Activated T-helper 17 cell treated with anti-CD3 and anti-CD28 coated beads, Interleukin-2, amount 50 U/mL, for 72 hours (primary cell): ENCODE measurements around the gene NTRK2. TPM values are rescaled to one million over a fixed set of nuclear protein-coding genes. Genes with fewer than 3 reads are reported as not detected.

Experiments
- ATAC-seq: fragments of 150-1000 bp; cut with Tn5 transposase; replicated peaks from 2 replicates; pipeline ENCODE4 v1.10.0; 2021; ENCODE audit warnings: mild to moderate bottlenecking, moderate library complexity
- H3K27ac Mint-ChIP-seq: one replicate; pipeline ENCODE4 v1.8.0; 2022; ENCODE audit warnings: mixed read lengths
- H3K27me3 Mint-ChIP-seq: one replicate; pipeline ENCODE4 v1.8.0; 2022; ENCODE audit warnings: mixed read lengths
- H3K36me3 Mint-ChIP-seq: one replicate; pipeline ENCODE4 v1.8.0; 2022; ENCODE audit warnings: low read depth, mild to moderate bottlenecking, mixed read lengths
- H3K4me1 Mint-ChIP-seq: one replicate; pipeline ENCODE4 v1.8.0; 2022; ENCODE audit warnings: mixed read lengths
- H3K4me3 Mint-ChIP-seq: one replicate; pipeline ENCODE4 v1.8.0; 2022; ENCODE audit warnings: mild to moderate bottlenecking, mixed read lengths
- H3K9me3 Mint-ChIP-seq: one replicate; pipeline ENCODE4 v1.8.0; 2022; ENCODE audit warnings: mixed read lengths
- total RNA-seq, 2 donors: library from RNA; stranded (reverse); gene quantifications; one replicate each; pipeline ENCODE4 v1.2.3, GENCODE V29; 2022

Gene NTRK2
- total RNA-seq, 2 donors from 2014 or later: 9.6 to 9.9 TPM

DNA sequence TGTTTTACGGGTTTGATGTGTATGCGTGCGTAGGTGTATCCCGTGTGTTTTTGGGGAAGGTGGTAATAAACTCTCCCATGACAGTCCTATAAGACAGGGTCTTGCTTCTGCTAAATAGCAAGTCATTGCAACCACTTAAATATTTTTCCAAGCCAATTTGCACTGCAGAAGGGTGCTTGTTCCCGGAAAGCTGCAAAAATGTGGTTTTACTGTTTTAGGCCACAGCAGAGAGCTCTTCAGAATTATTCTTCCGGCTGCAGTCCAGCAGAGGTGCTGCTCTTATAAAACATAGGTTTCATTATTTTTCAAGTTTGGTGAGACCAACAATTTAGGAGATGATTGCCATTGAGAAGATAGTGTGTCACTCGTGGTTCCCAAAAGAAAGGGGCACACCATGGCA lies 192.8 kb downstream of the NTRK2 start:
- H3K4me1 Mint-ChIP-seq: peaks cover 3% of the 10 kb centered on the region
- H3K9me3 Mint-ChIP-seq: no peaks in the 10 kb centered on the region
- H3K4me3 Mint-ChIP-seq: no peak overlapping the region
- no peak for ATAC-seq
- H3K36me3 Mint-ChIP-seq: no peaks in the 10 kb centered on the region
- peaks cover 9% of the 10 kb centered on the region for H3K27me3 Mint-ChIP-seq
- H3K27ac Mint-ChIP-seq: no peak overlapping the region

DNA sequence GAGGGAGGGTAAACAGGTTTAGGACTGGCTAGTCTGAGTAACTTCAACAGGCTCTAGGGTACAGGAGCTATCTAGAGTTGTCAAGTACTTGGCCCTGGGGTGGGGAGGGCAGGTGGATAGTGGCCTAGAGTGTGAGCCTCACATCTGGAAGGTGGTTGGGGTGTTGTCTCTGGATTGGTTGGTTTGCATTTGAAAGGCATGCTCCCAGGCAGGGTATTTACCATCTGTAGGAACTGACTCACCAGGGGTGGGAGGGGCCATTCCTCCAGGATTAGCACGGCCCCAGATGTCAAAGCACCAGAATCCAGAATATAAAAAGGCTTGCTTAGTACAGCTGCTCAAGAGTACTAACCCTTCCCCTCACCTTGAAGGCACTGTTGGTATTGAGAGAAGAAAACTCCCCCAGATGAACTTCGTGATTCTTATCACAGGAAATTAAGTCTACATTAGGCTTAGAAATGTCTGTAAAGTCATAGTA lies 193.3 kb downstream of the NTRK2 start:
- H3K27ac Mint-ChIP-seq: no peak overlapping the region
- no peak overlapping the region for H3K4me3 Mint-ChIP-seq
- no peak for ATAC-seq
- H3K4me1 Mint-ChIP-seq: peaks cover 3% of the 10 kb centered on the region
- no peaks in the 10 kb centered on the region for H3K36me3 Mint-ChIP-seq
- no peaks in the 10 kb centered on the region for H3K9me3 Mint-ChIP-seq
- H3K27me3 Mint-ChIP-seq: peaks cover 9% of the 10 kb centered on the region

DNA sequence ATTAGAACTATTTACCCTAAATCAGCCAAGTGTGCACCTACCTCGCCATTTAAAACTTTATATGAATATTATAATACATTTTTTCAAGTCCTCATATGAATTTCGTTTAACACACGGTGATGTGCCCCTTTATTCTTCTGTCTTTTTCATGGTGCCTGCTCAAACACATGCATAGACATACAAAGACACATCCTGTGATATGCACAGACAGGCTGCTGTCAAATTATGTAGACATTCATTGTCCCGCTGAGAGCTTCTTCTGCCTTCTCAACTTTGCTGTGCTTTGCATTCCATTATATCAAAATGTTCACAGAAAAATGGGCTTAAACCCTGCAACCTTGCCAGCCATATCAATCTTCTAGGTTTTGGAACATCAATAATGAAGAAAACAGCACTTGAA lies 193.8 kb downstream of the NTRK2 start:
- H3K4me1 Mint-ChIP-seq: peaks cover 3% of the 10 kb centered on the region
- H3K36me3 Mint-ChIP-seq: no peaks in the 10 kb centered on the region
- no peaks in the 10 kb centered on the region for H3K9me3 Mint-ChIP-seq
- no peak for ATAC-seq
- H3K27me3 Mint-ChIP-seq: peaks cover 9% of the 10 kb centered on the region
- H3K4me3 Mint-ChIP-seq: no peak overlapping the region
- no peak overlapping the region for H3K27ac Mint-ChIP-seq

DNA sequence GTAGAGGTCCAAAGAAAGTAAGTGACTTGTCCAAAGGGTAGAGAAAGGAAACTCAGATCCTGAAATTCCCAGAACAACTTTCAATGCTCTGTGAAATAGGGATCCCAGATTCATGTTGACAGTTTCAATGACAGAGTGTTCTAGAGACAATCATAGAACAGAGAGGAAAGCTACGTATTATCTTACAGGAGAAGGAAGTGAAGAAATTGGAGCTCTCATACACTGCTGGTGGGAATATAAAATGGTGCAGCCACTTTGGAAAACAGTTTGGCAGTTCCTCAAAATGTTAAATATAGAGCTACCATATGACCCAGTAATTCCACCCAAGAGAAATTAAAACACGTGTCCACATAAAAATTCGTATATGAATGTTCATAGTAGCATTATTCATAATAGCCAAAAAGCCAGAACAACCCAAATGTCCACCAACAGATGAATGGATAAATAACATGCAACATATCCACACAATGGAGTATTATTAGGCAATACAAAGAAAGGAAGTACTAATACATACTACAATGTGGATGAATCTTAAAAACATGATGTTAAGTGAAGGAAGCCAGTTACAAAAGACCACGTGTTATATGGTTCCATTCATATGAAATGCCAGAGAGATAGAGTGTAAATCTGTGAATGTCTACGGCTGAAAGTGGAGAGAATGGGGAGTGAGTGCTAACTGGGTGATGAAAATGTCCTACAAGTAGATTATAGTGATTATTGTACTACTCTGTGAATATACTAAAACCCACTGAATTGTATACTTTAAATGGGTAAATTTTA lies 197.1 kb downstream of the NTRK2 start:
- no peak for ATAC-seq
- Mint-ChIP-seq H3K9me3 (no peaks in the 10 kb centered on the region), H3K4me1 (peaks cover 3% of the 10 kb centered on the region), H3K27ac (no peak overlapping the region), H3K36me3 (no peaks in the 10 kb centered on the region), H3K4me3 (no peak overlapping the region), H3K27me3 (peaks cover 3% of the 10 kb centered on the region)

DNA sequence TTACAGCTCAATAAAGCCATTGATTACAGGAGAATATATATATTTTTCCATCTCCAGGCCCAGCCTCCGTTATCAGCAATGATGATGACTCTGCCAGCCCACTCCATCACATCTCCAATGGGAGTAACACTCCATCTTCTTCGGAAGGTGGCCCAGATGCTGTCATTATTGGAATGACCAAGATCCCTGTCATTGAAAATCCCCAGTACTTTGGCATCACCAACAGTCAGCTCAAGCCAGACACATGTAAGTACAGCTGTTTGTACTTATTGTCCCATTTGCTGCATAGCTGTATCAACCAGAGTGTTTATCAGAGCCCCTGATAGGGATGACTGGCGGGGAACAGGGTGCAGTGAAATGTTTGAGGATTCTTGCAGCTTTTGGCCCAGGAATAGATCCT lies 197.7 kb downstream of the NTRK2 start:
- Mint-ChIP-seq H3K36me3 (no peaks in the 10 kb centered on the region), H3K4me1 (peaks cover 3% of the 10 kb centered on the region), H3K27ac (no peak overlapping the region), H3K4me3 (no peak overlapping the region), H3K27me3 (peaks cover 3% of the 10 kb centered on the region), H3K9me3 (no peaks in the 10 kb centered on the region)
- ATAC-seq: no peak

DNA sequence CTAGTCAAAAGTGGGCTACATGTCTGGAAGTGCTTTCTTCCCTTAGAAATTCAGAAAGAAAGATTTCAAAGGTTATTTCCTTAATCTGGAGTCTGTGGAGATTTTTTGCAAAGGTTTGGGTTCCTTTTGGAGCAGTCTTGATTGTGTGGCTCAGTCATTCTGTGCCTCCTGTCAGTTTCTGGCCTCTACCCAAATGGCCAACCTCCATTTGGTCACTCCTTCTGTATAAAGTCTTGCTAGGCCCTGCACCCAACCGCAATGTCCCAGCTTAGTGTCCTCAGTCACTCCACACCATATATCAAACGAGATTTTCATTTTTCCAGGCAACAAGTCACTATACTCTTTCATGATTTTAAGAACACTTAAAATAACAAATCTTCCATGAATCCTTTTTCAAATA lies 199.6 kb downstream of the NTRK2 start:
- ATAC-seq: no peak
- no peaks in the 10 kb centered on the region for H3K9me3 Mint-ChIP-seq
- no peaks in the 10 kb centered on the region for H3K36me3 Mint-ChIP-seq
- no peaks in the 10 kb centered on the region for H3K27me3 Mint-ChIP-seq
- peaks cover under 1% of the 10 kb centered on the region for H3K4me1 Mint-ChIP-seq
- H3K27ac Mint-ChIP-seq: no peak overlapping the region
- no peak overlapping the region for H3K4me3 Mint-ChIP-seq

DNA sequence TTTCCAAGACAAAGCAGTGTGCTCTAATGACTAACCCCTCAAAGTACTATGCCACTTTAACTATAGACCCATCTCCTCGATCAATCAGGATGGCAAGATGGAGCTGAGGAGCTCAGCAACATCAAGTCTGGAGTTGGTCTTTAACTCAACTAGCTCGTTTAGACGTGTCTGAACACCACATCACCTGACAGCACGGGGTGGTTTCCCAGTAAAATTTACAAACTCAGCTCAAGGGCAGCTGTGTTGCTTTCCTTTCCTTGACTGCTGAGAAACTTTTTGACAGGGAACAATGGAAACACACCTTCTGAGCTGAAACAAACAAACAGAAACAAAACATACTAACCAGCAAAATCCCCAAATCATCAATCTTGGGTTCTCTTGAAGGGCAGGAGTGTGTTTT lies 202.5 kb downstream of the NTRK2 start:
- no peaks in the 10 kb centered on the region for H3K27me3 Mint-ChIP-seq
- no peak for ATAC-seq
- no peak overlapping the region for H3K27ac Mint-ChIP-seq
- H3K36me3 Mint-ChIP-seq: no peaks in the 10 kb centered on the region
- H3K4me3 Mint-ChIP-seq: no peak overlapping the region
- peaks cover 10% of the 10 kb centered on the region for H3K4me1 Mint-ChIP-seq
- H3K9me3 Mint-ChIP-seq: no peaks in the 10 kb centered on the region

DNA sequence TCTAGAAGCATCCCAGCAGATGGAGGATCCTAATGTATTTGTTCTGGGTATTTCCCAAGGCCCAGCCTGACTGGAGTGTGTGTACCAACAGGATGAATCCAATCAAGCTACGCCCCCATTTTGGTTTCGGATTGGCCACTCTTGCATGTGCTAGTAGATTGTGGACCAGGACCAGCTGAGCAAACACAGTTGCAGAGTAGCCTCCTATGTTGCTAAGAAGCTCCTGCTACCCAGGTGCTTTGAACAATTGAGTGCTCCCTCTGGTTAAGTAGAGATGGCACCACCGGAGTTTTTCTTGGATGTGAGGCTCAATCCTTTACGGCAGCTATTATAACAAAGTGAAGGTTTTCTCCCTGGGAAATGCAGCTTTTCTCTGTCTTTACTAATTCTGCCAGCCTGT lies 204.5 kb downstream of the NTRK2 start:
- peak overlapping the region; percentile 50 for H3K27ac Mint-ChIP-seq
- no peak for ATAC-seq
- peak overlapping the region; percentile 13 for H3K4me3 Mint-ChIP-seq
- H3K27me3 Mint-ChIP-seq: no peaks in the 10 kb centered on the region
- no peaks in the 10 kb centered on the region for H3K9me3 Mint-ChIP-seq
- H3K4me1 Mint-ChIP-seq: peaks cover 10% of the 10 kb centered on the region
- H3K36me3 Mint-ChIP-seq: no peaks in the 10 kb centered on the region

DNA sequence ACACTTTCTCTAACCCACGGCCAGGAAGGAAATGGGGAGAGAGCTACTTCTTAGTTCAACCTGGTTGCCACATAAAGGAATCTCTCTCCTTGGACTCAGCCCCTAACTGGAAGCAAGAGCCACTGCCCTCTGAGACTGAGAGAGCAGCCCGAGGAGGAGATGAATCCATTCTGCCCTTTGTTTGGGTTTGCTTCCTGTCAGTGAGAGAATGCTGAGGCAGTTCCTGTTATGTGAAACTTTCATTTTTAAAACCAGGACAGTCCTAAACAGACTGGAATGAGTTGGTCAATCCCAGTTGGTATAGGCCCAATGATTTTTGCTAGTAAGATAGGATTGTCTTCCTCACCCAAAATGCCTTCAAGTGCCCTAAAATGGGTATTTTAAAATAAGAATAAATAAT lies 205.1 kb downstream of the NTRK2 start:
- Mint-ChIP-seq H3K4me1 (peaks cover 10% of the 10 kb centered on the region), H3K36me3 (no peaks in the 10 kb centered on the region), H3K9me3 (no peaks in the 10 kb centered on the region), H3K27me3 (no peaks in the 10 kb centered on the region), H3K4me3 (peak overlapping the region; percentile 13), H3K27ac (peak overlapping the region; percentile 50)
- ATAC-seq: peak; percentile 65

DNA sequence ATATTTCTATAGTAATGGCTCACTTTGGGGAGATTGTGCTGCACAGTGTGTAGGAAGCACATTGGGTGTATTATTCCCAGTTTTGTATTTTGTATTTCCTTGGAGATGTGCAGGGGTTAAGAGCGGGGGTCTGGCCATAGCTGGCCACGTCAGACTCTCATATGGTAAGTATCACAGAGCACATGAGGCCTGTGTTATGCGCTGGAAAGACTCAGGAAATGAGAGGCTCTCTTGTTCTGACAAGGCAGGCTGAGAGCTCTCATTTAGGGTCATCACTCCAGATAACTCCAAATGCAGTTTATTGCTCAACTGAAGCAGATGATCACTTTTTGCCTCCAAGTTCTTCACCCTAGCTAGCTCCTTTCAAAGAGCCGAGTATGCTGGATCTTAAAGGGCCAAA lies 205.7 kb downstream of the NTRK2 start:
- peak overlapping the region; percentile 13 for H3K4me3 Mint-ChIP-seq
- peaks cover 10% of the 10 kb centered on the region for H3K4me1 Mint-ChIP-seq
- H3K9me3 Mint-ChIP-seq: no peaks in the 10 kb centered on the region
- peak; percentile 85 for ATAC-seq
- H3K27ac Mint-ChIP-seq: peak overlapping the region; percentile 50
- H3K36me3 Mint-ChIP-seq: no peaks in the 10 kb centered on the region
- H3K27me3 Mint-ChIP-seq: no peaks in the 10 kb centered on the region

DNA sequence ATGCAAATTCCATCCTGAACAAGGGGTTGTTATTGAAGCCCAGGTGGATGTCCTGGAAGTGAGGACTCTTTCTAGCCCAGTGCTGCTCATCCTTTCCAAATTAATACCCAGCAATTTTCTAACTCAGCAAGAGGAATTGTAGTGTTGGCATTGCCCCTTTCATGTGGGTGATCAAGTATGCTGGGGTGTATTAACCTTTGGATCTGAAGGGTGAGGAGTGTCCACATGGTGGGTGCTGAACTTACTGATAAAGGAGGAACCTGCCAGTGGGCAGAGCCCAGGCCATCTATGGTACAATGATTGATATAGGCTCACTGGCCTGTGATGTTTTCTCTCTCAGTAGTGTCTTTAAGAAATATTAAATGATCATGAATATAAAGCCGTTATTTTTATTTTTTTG lies 210.1 kb downstream of the NTRK2 start:
- H3K9me3 Mint-ChIP-seq: no peaks in the 10 kb centered on the region
- H3K4me3 Mint-ChIP-seq: no peak overlapping the region
- no peak overlapping the region for H3K27ac Mint-ChIP-seq
- H3K4me1 Mint-ChIP-seq: peaks cover 5% of the 10 kb centered on the region
- no peaks in the 10 kb centered on the region for H3K27me3 Mint-ChIP-seq
- ATAC-seq: no peak
- H3K36me3 Mint-ChIP-seq: no peaks in the 10 kb centered on the region

DNA sequence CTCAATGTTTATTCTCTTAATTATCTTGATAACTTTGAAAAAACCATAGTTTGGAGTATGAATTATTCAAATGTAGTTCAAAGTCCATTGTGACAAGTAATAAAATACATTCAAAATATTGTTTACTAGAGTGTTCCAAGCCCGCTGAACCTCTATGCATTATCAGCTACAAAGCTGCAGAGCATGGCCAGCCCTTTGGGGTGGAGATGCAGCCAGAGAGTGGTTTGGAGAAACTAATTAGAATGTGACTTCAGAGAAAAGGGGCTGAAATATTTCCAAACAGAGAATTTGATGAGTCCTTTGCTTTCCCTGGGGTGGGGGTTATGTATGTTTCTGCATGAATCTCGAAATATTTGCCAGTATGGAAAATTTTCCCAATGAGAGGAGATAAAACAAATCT lies 211.3 kb downstream of the NTRK2 start:
- no peaks in the 10 kb centered on the region for H3K4me1 Mint-ChIP-seq
- H3K4me3 Mint-ChIP-seq: no peak overlapping the region
- no peaks in the 10 kb centered on the region for H3K27me3 Mint-ChIP-seq
- no peak for ATAC-seq
- no peaks in the 10 kb centered on the region for H3K9me3 Mint-ChIP-seq
- no peak overlapping the region for H3K27ac Mint-ChIP-seq
- H3K36me3 Mint-ChIP-seq: no peaks in the 10 kb centered on the region

DNA sequence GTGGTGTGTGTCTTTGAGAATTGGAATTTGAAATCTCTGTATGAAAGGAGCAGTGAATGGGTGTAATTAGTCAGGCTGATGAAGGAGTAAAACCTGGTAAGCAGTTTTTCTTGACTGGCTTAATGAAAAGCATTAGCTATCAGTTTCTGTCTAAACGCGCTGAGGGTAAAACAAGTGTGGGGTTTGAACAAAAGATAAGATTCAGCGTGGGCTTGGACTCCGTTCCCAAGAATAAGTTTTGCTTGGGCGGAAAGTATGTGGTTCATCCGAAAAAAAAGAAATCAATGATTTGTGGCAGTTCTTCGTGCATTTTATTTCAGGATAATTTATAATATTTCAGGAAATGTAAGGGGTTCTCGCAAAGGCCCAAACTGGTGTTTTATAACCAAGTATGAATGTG lies 217.3 kb downstream of the NTRK2 start:
- Mint-ChIP-seq H3K36me3 (no peaks in the 10 kb centered on the region), H3K27ac (no peak overlapping the region), H3K4me1 (no peaks in the 10 kb centered on the region), H3K27me3 (no peaks in the 10 kb centered on the region), H3K4me3 (no peak overlapping the region), H3K9me3 (no peaks in the 10 kb centered on the region)
- no peak for ATAC-seq

DNA sequence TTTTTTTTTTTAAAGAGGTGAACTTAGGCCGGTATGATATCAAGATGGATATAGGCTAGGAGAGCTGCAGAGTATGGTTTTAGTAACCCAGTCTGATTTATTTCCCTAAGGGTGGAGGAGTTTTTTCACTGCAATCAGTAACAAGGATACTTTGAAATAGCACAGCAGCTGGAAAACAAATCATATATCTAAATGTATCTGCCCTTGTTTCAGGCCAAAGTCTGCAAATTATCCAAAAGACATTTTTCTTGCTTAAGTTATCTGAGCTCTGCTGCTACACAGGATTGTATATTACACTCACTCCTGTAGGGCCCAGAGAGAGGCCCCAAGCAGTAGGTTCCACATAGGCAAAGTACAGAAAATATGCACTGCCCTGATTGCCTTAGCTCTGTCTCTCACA lies 222.4 kb downstream of the NTRK2 start:
- Mint-ChIP-seq H3K9me3 (no peaks in the 10 kb centered on the region), H3K36me3 (no peaks in the 10 kb centered on the region), H3K27ac (no peak overlapping the region), H3K4me3 (no peak overlapping the region), H3K4me1 (no peaks in the 10 kb centered on the region), H3K27me3 (no peaks in the 10 kb centered on the region)
- no peak for ATAC-seq

DNA sequence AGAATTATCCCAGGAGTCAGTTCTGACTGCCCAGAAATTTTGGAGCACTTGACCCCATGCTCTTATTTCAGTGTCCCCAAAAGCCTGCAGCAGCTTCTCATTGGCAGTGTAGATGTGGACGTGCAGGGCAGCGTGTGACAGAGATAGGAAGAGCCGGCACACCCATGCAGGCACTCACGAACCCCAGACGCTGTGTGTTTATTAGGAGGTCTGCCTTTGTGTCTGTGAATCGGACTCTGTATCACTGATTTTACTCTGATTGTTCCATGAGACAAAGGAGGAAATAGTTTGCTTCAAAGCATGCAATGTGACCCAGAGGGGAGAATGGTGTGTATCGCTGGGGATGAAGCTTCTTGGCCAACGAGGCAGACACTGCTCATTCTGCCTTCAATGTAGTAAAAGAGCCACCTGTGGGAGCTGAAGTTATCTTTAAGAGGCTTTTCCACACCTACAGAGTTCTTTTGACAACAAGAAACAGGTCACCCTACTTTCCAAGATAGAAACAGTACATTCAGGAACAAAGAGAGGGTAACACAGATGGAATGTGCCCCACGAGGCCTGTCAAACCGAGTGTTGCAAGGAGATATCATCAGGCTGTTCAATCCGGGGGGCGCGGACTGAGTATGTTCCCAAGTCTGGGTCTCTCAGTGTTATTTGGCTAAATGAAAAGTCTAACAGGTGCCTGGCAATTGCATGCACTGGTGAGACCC lies 224.0 kb downstream of the NTRK2 start:
- ATAC-seq: no peak
- no peak overlapping the region for H3K4me3 Mint-ChIP-seq
- no peaks in the 10 kb centered on the region for H3K4me1 Mint-ChIP-seq
- H3K27me3 Mint-ChIP-seq: no peaks in the 10 kb centered on the region
- no peaks in the 10 kb centered on the region for H3K36me3 Mint-ChIP-seq
- H3K9me3 Mint-ChIP-seq: no peaks in the 10 kb centered on the region
- H3K27ac Mint-ChIP-seq: no peak overlapping the region
